H1 (cell line): ENCODE results near the gene TPRG1L. TPM values are rescaled to one million over a fixed set of nuclear protein-coding genes. Genes with fewer than 3 reads are reported as not detected.

ENCODE experiments used
- ATF2 ChIP-seq: IDR thresholded peaks from 2 replicates; pipeline ENCODE4 v1.6.1; 2012; ENCODE audit warnings: low read length, inconsistent platforms
- BACH1 ChIP-seq: IDR thresholded peaks from 2 replicates; pipeline ENCODE4 v1.6.1; 2012; ENCODE audit warnings: low read length, improper control_type of control experiment
- CBX8 ChIP-seq: fragments of 300-800, 300-1000 bp; sonication (generic); IDR thresholded peaks from 2 replicates; pipeline ENCODE4 v1.7.1; 2016; ENCODE audit warnings: low read depth, low read length, borderline replicate concordance
- CHD2 ChIP-seq: IDR thresholded peaks from 2 replicates; pipeline ENCODE4 v1.6.1; 2012; ENCODE audit warnings: low read length, improper control_type of control experiment
- CREB1 ChIP-seq: IDR thresholded peaks from 2 replicates; pipeline ENCODE4 v1.6.1; 2012; ENCODE audit warnings: inconsistent platforms
- E2F6 ChIP-seq: IDR thresholded peaks from 2 replicates; pipeline ENCODE4 v1.6.1; 2012; ENCODE audit warnings: inconsistent platforms
- EGR1 ChIP-seq: IDR thresholded peaks from 2 replicates; pipeline ENCODE4 v1.6.1; 2011; ENCODE audit warnings: low read depth, low read length, borderline replicate concordance
- JUND ChIP-seq: IDR thresholded peaks from 2 replicates; pipeline ENCODE4 v1.6.1; 2011; ENCODE audit warnings: mild to moderate bottlenecking, improper control_type of control experiment, low read length
- KDM1A ChIP-seq: fragments of 200-600, 300-600 bp; sonication (generic); IDR thresholded peaks from 2 replicates; pipeline ENCODE4 v1.7.1; 2016; ENCODE audit warnings: mild to moderate bottlenecking, low read length, borderline replicate concordance
- MAX ChIP-seq: IDR thresholded peaks from 2 replicates; pipeline ENCODE4 v1.6.1; 2012; ENCODE audit warnings: inconsistent platforms
- NRF1 ChIP-seq: IDR thresholded peaks from 2 replicates; pipeline ENCODE4 v1.6.1; 2011; ENCODE audit warnings: mild to moderate bottlenecking, low read depth, low read length, improper control_type of control experiment
- POLR2A ChIP-seq, 2 experiments: IDR thresholded peaks; 1 replicate in 1 of 2; 2 replicates in 1 of 2; pipeline ENCODE4 v1.6.1; 2011; ENCODE audit warnings: low read depth in 2 of 2, low read length in 2 of 2, mild to moderate bottlenecking in 2 of 2; ENCODE audit errors: control extremely low read depth in 1 of 2
- POU5F1 ChIP-seq: IDR thresholded peaks from 2 replicates; pipeline ENCODE4 v1.6.1; 2011; ENCODE audit warnings: low read depth, mild to moderate bottlenecking, low read length, moderate library complexity
- RAD21 ChIP-seq, 2 experiments: IDR thresholded peaks in 1 of 2; conservative IDR thresholded peaks in 1 of 2; 2 replicates each; pipeline ENCODE4 v1.6.1; 2011; ENCODE audit warnings: low read depth in 2 of 2, low read length in 2 of 2, improper control_type of control experiment in 1 of 2, inconsistent platforms in 1 of 2, mild to moderate bottlenecking in 1 of 2, moderate library complexity in 1 of 2
- RNF2 ChIP-seq: fragments of 200-900, 300-1000 bp; sonication (generic); IDR thresholded peaks from 2 replicates; pipeline ENCODE4 v1.7.1; 2016; ENCODE audit warnings: borderline replicate concordance, low read depth, mild to moderate bottlenecking, antibody characterized with exemption, low read length; ENCODE audit not compliant: poor library complexity, severe bottlenecking; ENCODE audit errors: missing control alignments
- SAP30 ChIP-seq: fragments of 300-600 bp; sonication (generic); IDR thresholded peaks from 2 replicates; pipeline ENCODE4 v1.7.1; 2012; ENCODE audit warnings: low read length, moderate library complexity, mild to moderate bottlenecking, inconsistent platforms; ENCODE audit not compliant: insufficient read depth, insufficient replicate concordance
- SIRT6 ChIP-seq: IDR thresholded peaks from one replicate; pipeline ENCODE4 v1.7.1; 2012; ENCODE audit warnings: low read length, inconsistent platforms
- SIX5 ChIP-seq: IDR thresholded peaks from 2 replicates; pipeline ENCODE4 v1.6.1; 2011; ENCODE audit warnings: mild to moderate bottlenecking, low read depth, low read length
- TAF1 ChIP-seq: IDR thresholded peaks from 2 replicates; pipeline ENCODE4 v1.6.1; 2011; ENCODE audit warnings: mild to moderate bottlenecking, low read depth, low read length
- USF2 ChIP-seq: IDR thresholded peaks from 2 replicates; pipeline ENCODE4 v1.6.1; 2011; ENCODE audit warnings: low read length, improper control_type of control experiment
- polyA plus RNA-seq, 7 experiments: library from polyadenylated mRNA; depleted of rRNA in 3 of 7; stranded (reverse) in 5 of 7; unstranded in 2 of 7; fragments of >200 nt in 5 of 7; fragments of 200-250 nt in 2 of 7; gene quantifications; 1 replicate in 5 of 7; 2 replicates in 1 of 7; 4 replicates in 1 of 7; pipeline versions ENCODE4 v1.2.1 to v1.2.3, GENCODE V29; 2011 to 2013; ENCODE audit warnings: missing spikeins in 2 of 7, mixed read lengths in 2 of 7
- total RNA-seq: library from RNA; stranded (reverse); fragmentation: NEBNext Ultra II Directional; extraction: Animal tissue kit (Norgen Biotek cat#: 25700); gene quantifications from 2 replicates; pipeline ENCODE4 v1.2.1, GENCODE V29; 2021

Gene TPRG1L
- total and polyA plus RNA-seq, 2 of the 8 experiments (the other 6 are each of a cell fraction or from before 2014, with no cell fraction given): 21.7 to 22.3 TPM

GRCh38 chr1:3649342-3650247 lies 24.8 kb downstream of the TPRG1L start, which contains the start of gene WRAP73 (continued):
- TF ChIP-seq BACH1 (no peak), E2F6 (no peak), USF2 (no peak), SIX5 (peak; percentile 87), RNF2 (no peak), CREB1 (peak; percentile 74; the same call in 1 of the 2 replicates), CBX8 (no peak), KDM1A (no peak), EGR1 (peak; percentile 79; the same call in 1 of the 2 replicates), NRF1 (no peak), RAD21 (IDR thresholded peaks at IDR 0.05 in 1 of 2, conservative IDR thresholded peaks at IDR 0.05 in 1 of 2; ENCODE audit: low read depth in 2 of 2, low read length in 2 of 2) (no peak), POU5F1 (no peak), JUND (no peak), POLR2A (IDR thresholded peaks at IDR 0.05; ENCODE audit: control extremely low read depth in 1 of 2, low read depth in 2 of 2, low read length in 2 of 2) (no peak; a peak in 1 of 3 replicates), SAP30 (no peak), SIRT6 (no peak), CHD2 (no peak; the same call in 1 of the 2 replicates), ATF2 (no peak), MAX (no peak), TAF1 (peak; percentile 25; the same call in 1 of the 2 replicates)
